ENCODE results near the gene DYDC2. TPM values are rescaled to one million over a fixed set of nuclear protein-coding genes. Genes with fewer than 3 reads are reported as not detected.

DYDC2 gene
- total and polyA plus RNA-seq, 3 donors from 2014 or later, result 1.8 to 22.8 (median 4.5) TPM

DNA sequence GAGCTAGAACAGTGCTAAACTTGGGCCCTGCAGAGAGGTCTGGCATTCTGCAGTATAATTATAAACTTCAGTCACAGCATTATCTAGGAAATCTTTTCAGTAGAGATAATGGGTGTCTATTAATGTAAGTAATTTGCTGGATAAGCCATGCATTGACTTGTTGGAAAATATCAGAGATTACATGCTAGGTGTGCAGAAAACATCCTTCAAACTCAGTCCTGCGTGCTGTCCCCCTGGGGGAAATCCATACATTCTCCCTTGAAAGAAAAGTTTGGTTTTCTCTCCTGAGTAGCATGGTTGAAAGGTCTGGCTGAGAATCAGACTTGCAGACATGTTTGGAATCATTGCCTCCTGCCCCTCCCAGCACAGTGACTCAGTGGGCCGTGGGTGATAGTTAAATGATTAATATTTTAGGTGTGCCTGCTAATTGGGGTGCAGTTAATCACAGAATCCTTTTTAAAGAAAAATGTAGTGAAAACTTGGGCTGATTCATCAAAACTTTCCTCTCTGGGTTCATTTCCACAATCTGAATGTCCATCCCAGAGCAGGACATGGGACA is 37.9 kb downstream of the DYDC2 start:
- 66 to 86% methylated on average over 2 of the region's 2 CpGs for WGBS, 2 donors
- H3K4me1 ChIP-seq, result no peaks in the 10 kb centered on the region
- H3K27ac ChIP-seq, result no peak overlapping the region
- H3K4me3 ChIP-seq, result no peak overlapping the region
- intact Hi-C loops (cut with DNase I; ENCODE audit: low total_unique reads), result no loop called here
- no peaks in the 10 kb centered on the region for H3K36me3 ChIP-seq (ENCODE audit: low read depth, missing control alignments)
- no peak for DNase-seq
- no peak for TF ChIP-seq POLR2A (IDR thresholded peaks at IDR 0.05)
- TF ChIP-seq, protein P1, sequence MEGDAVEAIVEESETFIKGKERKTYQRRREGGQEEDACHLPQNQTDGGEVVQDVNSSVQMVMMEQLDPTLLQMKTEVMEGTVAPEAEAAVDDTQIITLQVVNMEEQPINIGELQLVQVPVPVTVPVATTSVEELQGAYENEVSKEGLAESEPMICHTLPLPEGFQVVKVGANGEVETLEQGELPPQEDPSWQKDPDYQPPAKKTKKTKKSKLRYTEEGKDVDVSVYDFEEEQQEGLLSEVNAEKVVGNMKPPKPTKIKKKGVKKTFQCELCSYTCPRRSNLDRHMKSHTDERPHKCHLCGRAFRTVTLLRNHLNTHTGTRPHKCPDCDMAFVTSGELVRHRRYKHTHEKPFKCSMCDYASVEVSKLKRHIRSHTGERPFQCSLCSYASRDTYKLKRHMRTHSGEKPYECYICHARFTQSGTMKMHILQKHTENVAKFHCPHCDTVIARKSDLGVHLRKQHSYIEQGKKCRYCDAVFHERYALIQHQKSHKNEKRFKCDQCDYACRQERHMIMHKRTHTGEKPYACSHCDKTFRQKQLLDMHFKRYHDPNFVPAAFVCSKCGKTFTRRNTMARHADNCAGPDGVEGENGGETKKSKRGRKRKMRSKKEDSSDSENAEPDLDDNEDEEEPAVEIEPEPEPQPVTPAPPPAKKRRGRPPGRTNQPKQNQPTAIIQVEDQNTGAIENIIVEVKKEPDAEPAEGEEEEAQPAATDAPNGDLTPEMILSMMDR (IDR thresholded peaks at IDR 0.05), result no peak
- no peaks in the 10 kb centered on the region for H3K9me3 ChIP-seq
- H3K27me3 ChIP-seq, result no peaks in the 10 kb centered on the region

DNA sequence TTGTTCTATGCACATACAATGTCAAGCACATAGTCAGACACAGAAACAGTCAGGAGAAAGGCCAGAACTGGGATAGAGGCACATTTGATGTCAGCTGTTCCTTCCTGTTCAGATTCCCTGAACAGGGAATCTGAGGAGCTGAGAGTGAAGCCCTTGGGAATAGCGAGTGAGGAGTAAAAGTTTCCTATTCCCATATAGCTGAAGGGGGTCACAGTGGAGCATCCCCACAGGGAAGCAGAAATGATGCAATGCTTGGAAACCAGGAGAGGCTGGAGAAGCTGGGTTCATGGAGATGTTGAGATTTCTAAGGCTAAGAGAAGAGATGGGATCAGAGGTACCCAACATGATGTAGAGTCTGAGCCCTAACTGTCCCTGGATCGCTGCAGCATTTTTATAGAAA is 40.4 kb downstream of the DYDC2 start:
- DNase-seq, result no peak
- WGBS, 2 donors, result 85 to 86% methylated on average over 2 of the region's 2 CpGs
- intact Hi-C loops (cut with DNase I; ENCODE audit: low total_unique reads), result no loop called here
- Histone ChIP-seq H3K27ac (no peak overlapping the region), H3K36me3 (ENCODE audit: low read depth, missing control alignments) (no peaks in the 10 kb centered on the region), H3K4me1 (no peaks in the 10 kb centered on the region), H3K4me3 (no peak overlapping the region), H3K9me3 (no peaks in the 10 kb centered on the region), H3K27me3 (no peaks in the 10 kb centered on the region)
- TF ChIP-seq, protein P1 (IDR thresholded peaks at IDR 0.05), result no peak
- no peak for TF ChIP-seq POLR2A (IDR thresholded peaks at IDR 0.05)

DNA sequence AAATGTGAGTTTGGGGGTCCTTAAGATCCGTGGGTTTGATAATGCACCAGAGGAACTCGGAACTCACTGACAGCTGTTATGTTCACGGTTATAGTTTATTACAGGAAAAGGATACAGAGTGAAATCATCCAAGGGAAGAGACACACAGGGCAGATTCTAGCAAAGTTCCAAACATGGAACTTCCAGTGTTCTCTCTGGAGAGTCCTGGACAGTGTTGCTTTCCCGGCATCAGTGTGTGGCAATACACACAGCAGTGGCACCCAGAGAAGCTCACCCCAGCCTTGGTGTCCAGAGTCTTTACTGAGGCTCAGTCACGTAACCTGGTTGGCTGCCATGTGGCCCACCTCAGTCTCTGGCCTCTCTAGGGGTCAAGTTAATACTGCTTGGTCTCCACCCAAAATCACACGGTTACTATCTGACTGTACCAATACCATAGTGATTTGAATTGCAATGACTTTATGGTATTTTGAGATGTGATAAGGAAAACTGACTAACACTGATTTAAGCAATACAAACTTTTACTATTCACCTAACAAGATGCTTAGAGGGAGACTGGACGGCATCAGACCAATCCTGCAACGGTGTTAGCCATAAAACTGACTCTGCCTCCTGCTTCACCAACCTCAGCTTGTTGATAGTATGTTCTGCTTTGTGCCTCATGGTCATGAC is 43.7 kb downstream of the DYDC2 start:
- Histone ChIP-seq H3K27me3 (no peaks in the 10 kb centered on the region), H3K4me3 (no peak overlapping the region), H3K36me3 (ENCODE audit: low read depth, missing control alignments) (no peaks in the 10 kb centered on the region), H3K9me3 (no peaks in the 10 kb centered on the region), H3K4me1 (no peaks in the 10 kb centered on the region), H3K27ac (no peak overlapping the region)
- DNase-seq, result no peak
- intact Hi-C loops (cut with DNase I; ENCODE audit: low total_unique reads), result no loop called here
- TF ChIP-seq, protein P1 (IDR thresholded peaks at IDR 0.05), result no peak
- no peak for TF ChIP-seq POLR2A (IDR thresholded peaks at IDR 0.05)
- 72 to 77% methylated on average over 8 of the region's 8 CpGs for WGBS, 2 donors

DNA sequence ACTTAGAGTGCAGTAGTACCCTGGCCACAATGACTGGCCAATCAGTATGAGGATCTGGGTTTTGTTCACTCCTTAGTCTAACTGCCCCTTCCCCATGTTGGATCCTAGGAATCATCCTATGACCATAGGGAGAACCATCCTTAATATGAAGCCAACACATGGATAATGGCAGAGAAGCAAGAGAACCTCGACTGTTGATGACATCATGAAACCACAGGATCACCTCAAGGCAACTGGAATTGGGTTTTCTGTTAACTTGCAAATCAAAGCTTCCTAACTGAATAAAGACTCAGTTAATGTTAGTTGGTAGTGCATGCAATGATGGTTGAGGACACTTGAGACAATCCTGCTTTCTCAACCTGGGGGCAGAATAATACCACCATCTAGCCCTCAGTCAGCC is 48.5 kb downstream of the DYDC2 start:
- peaks cover 8% of the 10 kb centered on the region for H3K4me1 ChIP-seq
- TF ChIP-seq POLR2A (IDR thresholded peaks at IDR 0.05), result no peak
- TF ChIP-seq, protein P1 (IDR thresholded peaks at IDR 0.05), result no peak
- H3K27me3 ChIP-seq, result no peaks in the 10 kb centered on the region
- DNase-seq, result no peak
- H3K4me3 ChIP-seq, result no peak overlapping the region
- no peaks in the 10 kb centered on the region for H3K9me3 ChIP-seq
- H3K27ac ChIP-seq, result peak overlapping the region in 1 of 2 donors; percentile 77
- WGBS, 2 donors, result 100% methylated on average over 1 of the region's 1 CpG
- intact Hi-C loops (cut with DNase I; ENCODE audit: low total_unique reads), result no loop called here
- H3K36me3 ChIP-seq (ENCODE audit: low read depth, missing control alignments), result no peaks in the 10 kb centered on the region

DNA sequence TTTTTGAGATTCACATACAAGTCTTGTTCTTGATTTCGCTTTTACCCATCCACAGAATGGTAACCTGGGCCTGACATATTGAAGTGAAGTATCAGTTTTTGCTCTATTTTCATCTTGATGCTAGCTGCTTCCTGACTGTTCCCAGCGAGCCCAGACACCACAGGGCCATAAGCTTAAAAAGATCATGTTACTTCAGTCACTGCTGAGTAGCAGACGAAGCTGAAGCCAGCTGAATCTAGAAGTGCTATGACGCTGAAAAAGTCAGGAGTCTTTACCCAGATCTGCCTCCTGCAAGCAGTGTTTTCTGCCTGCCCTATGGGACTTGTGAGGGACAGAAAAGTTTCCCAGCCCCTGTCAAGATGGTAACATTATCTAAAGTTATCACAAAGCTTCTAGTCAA is 49.0 kb downstream of the DYDC2 start:
- intact Hi-C loops (cut with DNase I; ENCODE audit: low total_unique reads), result no loop called here
- H3K27ac ChIP-seq, result peak overlapping the region; percentile 4 to 77
- H3K36me3 ChIP-seq (ENCODE audit: low read depth, missing control alignments), result no peaks in the 10 kb centered on the region
- H3K9me3 ChIP-seq, result no peaks in the 10 kb centered on the region
- H3K27me3 ChIP-seq, result no peaks in the 10 kb centered on the region
- 56 to 67% methylated on average over 4 of the region's 4 CpGs for WGBS, 2 donors
- no peak for DNase-seq
- H3K4me1 ChIP-seq, result peaks cover 14% of the 10 kb centered on the region
- no peak overlapping the region for H3K4me3 ChIP-seq
- TF ChIP-seq, protein P1 (IDR thresholded peaks at IDR 0.05), result no peak
- TF ChIP-seq POLR2A (IDR thresholded peaks at IDR 0.05), result no peak

All from testis (tissue), 3 donors.